Muscle layer of colon (tissue), 2 donors: ENCODE measurements around the gene CHN2.
"Not testable (repeated sequence)": the region's sequence is repeated elsewhere in the genome, so short reads cannot be mapped to it uniquely, and the experiment has no call there.

Experiments used
- H3K27ac ChIP-seq: one replicate; pipeline ENCODE4 v1.7.0; 2013; ENCODE audit warnings: low read depth, mild to moderate bottlenecking, low read length, moderate library complexity
- H3K27me3 ChIP-seq, 2 donors: one replicate each; pipeline ENCODE4 v1.7.0; 2013; ENCODE audit warnings: low read length in 2 of 2, mild to moderate bottlenecking in 2 of 2; ENCODE audit not compliant: insufficient read depth in 2 of 2, control insufficient read depth in 1 of 2
- H3K36me3 ChIP-seq: one replicate; pipeline ENCODE4 v1.7.0; 2013; ENCODE audit warnings: mild to moderate bottlenecking, low read length; ENCODE audit not compliant: insufficient read depth
- H3K4me1 ChIP-seq: one replicate; pipeline ENCODE4 v1.7.0; 2013; ENCODE audit warnings: mild to moderate bottlenecking, low read length; ENCODE audit not compliant: insufficient read depth
- H3K4me3 ChIP-seq, 2 donors: one replicate each; pipeline ENCODE4 v1.7.0; 2013; ENCODE audit warnings: low read length in 2 of 2, low read depth in 1 of 2, mild to moderate bottlenecking in 1 of 2, moderate library complexity in 1 of 2
- H3K9ac ChIP-seq: one replicate; pipeline ENCODE4 v1.7.0; 2013; ENCODE audit warnings: low read length
- H3K9me3 ChIP-seq: one replicate; pipeline ENCODE4 v1.7.0; 2013; ENCODE audit warnings: mild to moderate bottlenecking, low read length
- donor health status: abdominal sarcoma.
- donor health status: Adenocarcinoma of cecum.

CHN2 gene

GRCh38 chr7:29502133-29502532, 307.6 kb downstream of the CHN2 start:
- Histone ChIP-seq H3K27me3 (no peaks in the 10 kb centered on the region), H3K36me3 (peaks cover 21% of the 10 kb centered on the region), H3K9ac (no peak overlapping the region), H3K27ac (no peak overlapping the region), H3K4me1 (no peaks in the 10 kb centered on the region), H3K9me3 (no peaks in the 10 kb centered on the region), H3K4me3 (no peak overlapping the region)

GRCh38 chr7:29505931-29506330, 311.4 kb downstream of the CHN2 start:
- Histone ChIP-seq H3K27me3 (no peaks in the 10 kb centered on the region), H3K36me3 (peaks cover 21% of the 10 kb centered on the region), H3K9me3 (no peaks in the 10 kb centered on the region), H3K9ac (no peak overlapping the region), H3K4me3 (no peak overlapping the region), H3K27ac (no peak overlapping the region), H3K4me1 (no peaks in the 10 kb centered on the region)

GRCh38 chr7:29508608-29509007, 314.0 kb downstream of the CHN2 start:
- Histone ChIP-seq H3K9me3 (no peaks in the 10 kb centered on the region), H3K36me3 (peaks cover 14% of the 10 kb centered on the region)

GRCh38 chr7:29510028-29510427, 315.5 kb downstream of the CHN2 start:
- Histone ChIP-seq H3K9me3 (no peaks in the 10 kb centered on the region), H3K9ac (no peak overlapping the region), H3K4me3 (no peak overlapping the region), H3K4me1 (no peaks in the 10 kb centered on the region), H3K36me3 (peaks cover 8% of the 10 kb centered on the region), H3K27ac (no peak overlapping the region), H3K27me3 (no peaks in the 10 kb centered on the region)

More at GRCh38 chr7:29508608-29509007, 314.0 kb downstream of the CHN2 start:
- Histone ChIP-seq H3K27ac (no peak overlapping the region), H3K27me3 (no peaks in the 10 kb centered on the region), H3K9ac (no peak overlapping the region), H3K4me1 (no peaks in the 10 kb centered on the region), H3K4me3 (no peak overlapping the region)

- H3K27me3 ChIP-seq = no peaks in the 10 kb centered on the region
- no peak overlapping the region for H3K27ac ChIP-seq
- H3K9me3 ChIP-seq = no peaks in the 10 kb centered on the region
- no peak overlapping the region for H3K9ac ChIP-seq
- no peaks in the 10 kb centered on the region for H3K4me1 ChIP-seq
- H3K4me3 ChIP-seq = no peak overlapping the region
- H3K36me3 ChIP-seq = no peaks in the 10 kb centered on the region
Observed at GRCh38 chr7:29511337-29511736, 316.8 kb downstream of the CHN2 start.

- no peaks in the 10 kb centered on the region for H3K4me1 ChIP-seq
- H3K4me3 ChIP-seq = no peak overlapping the region
- no peak overlapping the region for H3K27ac ChIP-seq
- no peaks in the 10 kb centered on the region for H3K9me3 ChIP-seq
- no peaks in the 10 kb centered on the region for H3K36me3 ChIP-seq
- no peak overlapping the region for H3K9ac ChIP-seq
- no peaks in the 10 kb centered on the region for H3K27me3 ChIP-seq
Observed at GRCh38 chr7:29511851-29512250, 317.3 kb downstream of the CHN2 start.

- H3K36me3 ChIP-seq = no peaks in the 10 kb centered on the region
- H3K9ac ChIP-seq = no peak overlapping the region
- no peaks in the 10 kb centered on the region for H3K9me3 ChIP-seq
- no peak overlapping the region for H3K27ac ChIP-seq
- no peaks in the 10 kb centered on the region for H3K4me1 ChIP-seq
- H3K27me3 ChIP-seq = no peaks in the 10 kb centered on the region
- H3K4me3 ChIP-seq = no peak overlapping the region
Observed at GRCh38 chr7:29516491-29516890, 321.9 kb downstream of the CHN2 start.

- no peaks in the 10 kb centered on the region for H3K9me3 ChIP-seq
- no peak overlapping the region for H3K9ac ChIP-seq
- no peak overlapping the region for H3K27ac ChIP-seq
- no peaks in the 10 kb centered on the region for H3K27me3 ChIP-seq
- H3K4me1 ChIP-seq = no peaks in the 10 kb centered on the region
- H3K36me3 ChIP-seq = no peaks in the 10 kb centered on the region
- no peak overlapping the region for H3K4me3 ChIP-seq
Observed at GRCh38 chr7:29518616-29519015, 324.0 kb downstream of the CHN2 start.

- Histone ChIP-seq H3K9me3 (no peaks in the 10 kb centered on the region), H3K27ac (no peak overlapping the region), H3K9ac (no peak overlapping the region), H3K36me3 (no peaks in the 10 kb centered on the region), H3K4me3 (no peak overlapping the region), H3K27me3 (no peaks in the 10 kb centered on the region), H3K4me1 (no peaks in the 10 kb centered on the region)
Observed at GRCh38 chr7:29523728-29524127, 329.2 kb downstream of the CHN2 start.

- Histone ChIP-seq H3K4me1 (no peaks in the 10 kb centered on the region), H3K9ac (no peak overlapping the region), H3K36me3 (no peaks in the 10 kb centered on the region), H3K27ac (no peak overlapping the region), H3K4me3 (no peak overlapping the region), H3K27me3 (no peaks in the 10 kb centered on the region), H3K9me3 (no peaks in the 10 kb centered on the region)
Observed at GRCh38 chr7:29527505-29528108, 333.0 kb downstream of the CHN2 start.

- H3K27ac ChIP-seq = not testable (repeated sequence)
Observed at GRCh38 chr7:29528526-29528925, 334.0 kb downstream of the CHN2 start.

More at GRCh38 chr7:29528526-29528925, 334.0 kb downstream of the CHN2 start:
- not testable (repeated sequence) for H3K9ac ChIP-seq, H3K4me3 ChIP-seq, H3K9me3 ChIP-seq, H3K4me1 ChIP-seq, H3K36me3 ChIP-seq, H3K27me3 ChIP-seq
